ENCODE measurements around the gene CCDC182.

CCDC182 gene

DNA sequence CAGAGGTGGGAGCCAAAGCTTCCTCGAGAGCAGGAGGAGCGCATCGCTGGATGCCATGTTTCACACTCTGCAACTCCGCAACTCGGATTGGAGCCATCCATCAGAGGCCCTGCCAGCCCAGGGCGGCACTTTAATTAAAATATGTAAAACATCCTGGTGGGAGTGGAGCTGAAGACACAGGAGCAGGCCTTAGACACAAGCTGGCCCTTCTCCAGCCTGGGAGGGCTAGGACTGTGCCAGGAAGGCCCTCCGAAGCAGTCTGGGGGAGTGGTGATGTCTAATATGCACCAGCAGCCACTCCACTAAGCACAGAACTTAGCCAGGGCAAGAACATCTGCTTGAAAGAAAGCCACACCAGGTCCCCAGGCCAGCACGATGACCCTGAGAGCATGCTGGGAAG is 5.8 kb upstream of the CCDC182 start (continued):
- TF ChIP-seq, protein P1, sequence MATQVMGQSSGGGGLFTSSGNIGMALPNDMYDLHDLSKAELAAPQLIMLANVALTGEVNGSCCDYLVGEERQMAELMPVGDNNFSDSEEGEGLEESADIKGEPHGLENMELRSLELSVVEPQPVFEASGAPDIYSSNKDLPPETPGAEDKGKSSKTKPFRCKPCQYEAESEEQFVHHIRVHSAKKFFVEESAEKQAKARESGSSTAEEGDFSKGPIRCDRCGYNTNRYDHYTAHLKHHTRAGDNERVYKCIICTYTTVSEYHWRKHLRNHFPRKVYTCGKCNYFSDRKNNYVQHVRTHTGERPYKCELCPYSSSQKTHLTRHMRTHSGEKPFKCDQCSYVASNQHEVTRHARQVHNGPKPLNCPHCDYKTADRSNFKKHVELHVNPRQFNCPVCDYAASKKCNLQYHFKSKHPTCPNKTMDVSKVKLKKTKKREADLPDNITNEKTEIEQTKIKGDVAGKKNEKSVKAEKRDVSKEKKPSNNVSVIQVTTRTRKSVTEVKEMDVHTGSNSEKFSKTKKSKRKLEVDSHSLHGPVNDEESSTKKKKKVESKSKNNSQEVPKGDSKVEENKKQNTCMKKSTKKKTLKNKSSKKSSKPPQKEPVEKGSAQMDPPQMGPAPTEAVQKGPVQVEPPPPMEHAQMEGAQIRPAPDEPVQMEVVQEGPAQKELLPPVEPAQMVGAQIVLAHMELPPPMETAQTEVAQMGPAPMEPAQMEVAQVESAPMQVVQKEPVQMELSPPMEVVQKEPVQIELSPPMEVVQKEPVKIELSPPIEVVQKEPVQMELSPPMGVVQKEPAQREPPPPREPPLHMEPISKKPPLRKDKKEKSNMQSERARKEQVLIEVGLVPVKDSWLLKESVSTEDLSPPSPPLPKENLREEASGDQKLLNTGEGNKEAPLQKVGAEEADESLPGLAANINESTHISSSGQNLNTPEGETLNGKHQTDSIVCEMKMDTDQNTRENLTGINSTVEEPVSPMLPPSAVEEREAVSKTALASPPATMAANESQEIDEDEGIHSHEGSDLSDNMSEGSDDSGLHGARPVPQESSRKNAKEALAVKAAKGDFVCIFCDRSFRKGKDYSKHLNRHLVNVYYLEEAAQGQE (tag by site-specific recombination; IDR thresholded peaks at IDR 0.05): no peak
- TF ChIP-seq, protein P2, sequence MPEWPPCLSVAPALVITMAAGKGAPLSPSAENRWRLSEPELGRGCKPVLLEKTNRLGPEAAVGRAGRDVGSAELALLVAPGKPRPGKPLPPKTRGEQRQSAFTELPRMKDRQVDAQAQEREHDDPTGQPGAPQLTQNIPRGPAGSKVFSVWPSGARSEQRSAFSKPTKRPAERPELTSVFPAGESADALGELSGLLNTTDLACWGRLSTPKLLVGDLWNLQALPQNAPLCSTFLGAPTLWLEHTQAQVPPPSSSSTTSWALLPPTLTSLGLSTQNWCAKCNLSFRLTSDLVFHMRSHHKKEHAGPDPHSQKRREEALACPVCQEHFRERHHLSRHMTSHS (tag by site-specific recombination; IDR thresholded peaks at IDR 0.05): no peak
- TF ChIP-seq ZNF529 (tag by site-specific recombination; IDR thresholded peaks at IDR 0.05; ENCODE audit: insufficient replicate concordance): no peak
- TF ChIP-seq, protein P3, sequence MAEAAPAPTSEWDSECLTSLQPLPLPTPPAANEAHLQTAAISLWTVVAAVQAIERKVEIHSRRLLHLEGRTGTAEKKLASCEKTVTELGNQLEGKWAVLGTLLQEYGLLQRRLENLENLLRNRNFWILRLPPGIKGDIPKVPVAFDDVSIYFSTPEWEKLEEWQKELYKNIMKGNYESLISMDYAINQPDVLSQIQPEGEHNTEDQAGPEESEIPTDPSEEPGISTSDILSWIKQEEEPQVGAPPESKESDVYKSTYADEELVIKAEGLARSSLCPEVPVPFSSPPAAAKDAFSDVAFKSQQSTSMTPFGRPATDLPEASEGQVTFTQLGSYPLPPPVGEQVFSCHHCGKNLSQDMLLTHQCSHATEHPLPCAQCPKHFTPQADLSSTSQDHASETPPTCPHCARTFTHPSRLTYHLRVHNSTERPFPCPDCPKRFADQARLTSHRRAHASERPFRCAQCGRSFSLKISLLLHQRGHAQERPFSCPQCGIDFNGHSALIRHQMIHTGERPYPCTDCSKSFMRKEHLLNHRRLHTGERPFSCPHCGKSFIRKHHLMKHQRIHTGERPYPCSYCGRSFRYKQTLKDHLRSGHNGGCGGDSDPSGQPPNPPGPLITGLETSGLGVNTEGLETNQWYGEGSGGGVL (tag by site-specific recombination; IDR thresholded peaks at IDR 0.05): no peak
- TF ChIP-seq ZNF670 (tag by site-specific recombination; IDR thresholded peaks at IDR 0.05; ENCODE audit: low read depth): no peak
- TF ChIP-seq ZNF155 (tag by site-specific recombination; IDR thresholded peaks at IDR 0.05): no peak
- no peak for TF ChIP-seq ZNF132 (tag by site-specific recombination; IDR thresholded peaks at IDR 0.05; ENCODE audit: borderline replicate concordance)

DNA sequence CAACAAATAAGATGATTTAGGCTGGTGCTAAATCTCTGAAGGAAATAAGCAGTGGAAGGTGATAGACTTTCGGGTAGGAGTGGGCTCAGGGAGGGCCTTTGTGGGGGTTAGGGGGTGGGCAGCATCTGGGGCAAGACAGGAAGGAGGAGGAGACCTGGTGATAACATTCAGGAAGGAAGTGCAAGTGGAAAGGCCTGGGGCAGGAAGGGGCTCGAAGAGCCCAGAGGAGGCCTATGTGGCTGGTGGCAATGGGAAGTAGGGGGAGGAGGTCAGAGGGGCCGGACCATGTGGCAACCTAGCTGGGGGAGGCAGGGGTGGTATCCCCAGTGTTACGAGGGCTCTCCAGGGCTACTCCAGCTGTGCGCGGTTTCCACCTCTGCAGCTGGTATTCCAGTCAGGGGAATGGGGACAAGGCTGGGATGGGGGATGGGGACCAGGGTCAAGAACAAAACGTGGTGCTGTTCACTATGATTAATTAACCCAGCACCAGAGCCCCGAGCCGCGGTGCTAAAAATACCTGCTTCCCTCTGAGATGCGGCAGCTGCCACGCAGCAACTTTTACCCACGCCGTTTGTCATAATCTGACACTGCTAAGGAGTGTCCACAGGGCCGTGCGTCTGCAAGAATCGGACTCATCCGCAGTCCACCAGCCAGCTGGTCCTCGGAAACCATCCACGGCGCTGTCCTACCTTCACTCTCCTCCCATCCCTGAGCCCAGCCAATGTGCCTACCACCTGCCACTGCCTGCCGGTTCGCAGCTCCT is 5.2 kb upstream of the CCDC182 start:
- Histone ChIP-seq H3K4me3 (ENCODE audit: low read depth, low read length) (no peak overlapping the region), H3K36me3 (ENCODE audit: control insufficient read depth in 2 of 2, insufficient read depth in 1 of 2, low read length in 2 of 2) (no peaks in the 10 kb centered on the region), H3K9me3 (ENCODE audit: control insufficient read depth, insufficient read depth, low read depth, low read length) (no peaks in the 10 kb centered on the region), H3K4me1 (ENCODE audit: control insufficient read depth, insufficient read depth, low read length) (no peaks in the 10 kb centered on the region), H3K27ac (ENCODE audit: extremely low read depth, low read depth, low read length) (no peak overlapping the region)
- TF ChIP-seq ZNF214 (tag by site-specific recombination; IDR thresholded peaks at IDR 0.05; ENCODE audit: borderline replicate concordance) (no peak), ZNF121 (tag by site-specific recombination; IDR thresholded peaks at IDR 0.05) (no peak), ZNF658 (tag by site-specific recombination; IDR thresholded peaks at IDR 0.05) (no peak)
- TF ChIP-seq, protein P4, sequence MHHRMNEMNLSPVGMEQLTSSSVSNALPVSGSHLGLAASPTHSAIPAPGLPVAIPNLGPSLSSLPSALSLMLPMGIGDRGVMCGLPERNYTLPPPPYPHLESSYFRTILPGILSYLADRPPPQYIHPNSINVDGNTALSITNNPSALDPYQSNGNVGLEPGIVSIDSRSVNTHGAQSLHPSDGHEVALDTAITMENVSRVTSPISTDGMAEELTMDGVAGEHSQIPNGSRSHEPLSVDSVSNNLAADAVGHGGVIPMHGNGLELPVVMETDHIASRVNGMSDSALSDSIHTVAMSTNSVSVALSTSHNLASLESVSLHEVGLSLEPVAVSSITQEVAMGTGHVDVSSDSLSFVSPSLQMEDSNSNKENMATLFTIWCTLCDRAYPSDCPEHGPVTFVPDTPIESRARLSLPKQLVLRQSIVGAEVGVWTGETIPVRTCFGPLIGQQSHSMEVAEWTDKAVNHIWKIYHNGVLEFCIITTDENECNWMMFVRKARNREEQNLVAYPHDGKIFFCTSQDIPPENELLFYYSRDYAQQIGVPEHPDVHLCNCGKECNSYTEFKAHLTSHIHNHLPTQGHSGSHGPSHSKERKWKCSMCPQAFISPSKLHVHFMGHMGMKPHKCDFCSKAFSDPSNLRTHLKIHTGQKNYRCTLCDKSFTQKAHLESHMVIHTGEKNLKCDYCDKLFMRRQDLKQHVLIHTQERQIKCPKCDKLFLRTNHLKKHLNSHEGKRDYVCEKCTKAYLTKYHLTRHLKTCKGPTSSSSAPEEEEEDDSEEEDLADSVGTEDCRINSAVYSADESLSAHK (tag by site-specific recombination; IDR thresholded peaks at IDR 0.05): no peak
- TF ChIP-seq, protein P5, sequence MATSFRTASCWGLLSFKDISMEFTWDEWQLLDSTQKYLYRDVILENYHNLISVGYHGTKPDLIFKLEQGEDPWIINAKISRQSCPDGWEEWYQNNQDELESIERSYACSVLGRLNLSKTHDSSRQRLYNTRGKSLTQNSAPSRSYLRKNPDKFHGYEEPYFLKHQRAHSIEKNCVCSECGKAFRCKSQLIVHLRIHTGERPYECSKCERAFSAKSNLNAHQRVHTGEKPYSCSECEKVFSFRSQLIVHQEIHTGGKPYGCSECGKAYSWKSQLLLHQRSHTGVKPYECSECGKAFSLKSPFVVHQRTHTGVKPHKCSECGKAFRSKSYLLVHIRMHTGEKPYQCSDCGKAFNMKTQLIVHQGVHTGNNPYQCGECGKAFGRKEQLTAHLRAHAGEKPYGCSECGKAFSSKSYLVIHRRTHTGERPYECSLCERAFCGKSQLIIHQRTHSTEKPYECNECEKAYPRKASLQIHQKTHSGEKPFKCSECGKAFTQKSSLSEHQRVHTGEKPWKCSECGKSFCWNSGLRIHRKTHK (tag by site-specific recombination; IDR thresholded peaks at IDR 0.05): no peak
- ChIA-PET POLR2A (no interaction called here), CTCF (interaction anchor here (0.7 to 2.6 kb wide), 2 partner anchors 31 to 83 kb away, joined by 3 to 11 read pairs; no protein-coding TSS in a partner anchor)
